Measurements from ENCODE around the gene SLC38A6.
"Not testable (repeated sequence)": the region's sequence is repeated elsewhere in the genome, so short reads cannot be mapped to it uniquely, and the experiment has no call there.

The SLC38A6 gene

DNA sequence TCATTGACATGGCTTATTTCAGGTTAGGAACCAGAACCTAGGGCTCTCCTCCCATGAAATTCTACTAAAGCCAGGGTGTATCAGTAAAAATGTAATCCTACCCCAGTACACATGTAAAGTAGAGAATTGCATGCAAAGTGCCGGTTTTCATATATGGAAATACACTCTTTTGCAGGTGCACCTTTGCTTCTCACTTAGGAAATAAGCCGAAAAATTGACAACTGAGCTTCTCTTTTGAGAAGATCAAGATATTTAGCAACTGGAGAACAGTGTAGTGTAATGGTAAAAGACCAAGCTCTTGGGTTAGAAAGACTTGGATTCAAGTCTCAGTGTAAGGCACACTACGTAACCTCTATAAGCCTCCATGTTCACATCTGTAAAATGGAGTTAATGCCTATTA, 82.4 kb downstream of the SLC38A6 start:
- TF ChIP-seq, protein P1, sequence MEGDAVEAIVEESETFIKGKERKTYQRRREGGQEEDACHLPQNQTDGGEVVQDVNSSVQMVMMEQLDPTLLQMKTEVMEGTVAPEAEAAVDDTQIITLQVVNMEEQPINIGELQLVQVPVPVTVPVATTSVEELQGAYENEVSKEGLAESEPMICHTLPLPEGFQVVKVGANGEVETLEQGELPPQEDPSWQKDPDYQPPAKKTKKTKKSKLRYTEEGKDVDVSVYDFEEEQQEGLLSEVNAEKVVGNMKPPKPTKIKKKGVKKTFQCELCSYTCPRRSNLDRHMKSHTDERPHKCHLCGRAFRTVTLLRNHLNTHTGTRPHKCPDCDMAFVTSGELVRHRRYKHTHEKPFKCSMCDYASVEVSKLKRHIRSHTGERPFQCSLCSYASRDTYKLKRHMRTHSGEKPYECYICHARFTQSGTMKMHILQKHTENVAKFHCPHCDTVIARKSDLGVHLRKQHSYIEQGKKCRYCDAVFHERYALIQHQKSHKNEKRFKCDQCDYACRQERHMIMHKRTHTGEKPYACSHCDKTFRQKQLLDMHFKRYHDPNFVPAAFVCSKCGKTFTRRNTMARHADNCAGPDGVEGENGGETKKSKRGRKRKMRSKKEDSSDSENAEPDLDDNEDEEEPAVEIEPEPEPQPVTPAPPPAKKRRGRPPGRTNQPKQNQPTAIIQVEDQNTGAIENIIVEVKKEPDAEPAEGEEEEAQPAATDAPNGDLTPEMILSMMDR (IDR thresholded peaks at IDR 0.05; ENCODE audit: low read depth, low read length, missing control alignments): no peak
- no peak for DNase-seq (ENCODE audit: low read depth)
- no peak overlapping the region for H3K4me3 ChIP-seq (ENCODE audit: low read depth, low read length)

DNA sequence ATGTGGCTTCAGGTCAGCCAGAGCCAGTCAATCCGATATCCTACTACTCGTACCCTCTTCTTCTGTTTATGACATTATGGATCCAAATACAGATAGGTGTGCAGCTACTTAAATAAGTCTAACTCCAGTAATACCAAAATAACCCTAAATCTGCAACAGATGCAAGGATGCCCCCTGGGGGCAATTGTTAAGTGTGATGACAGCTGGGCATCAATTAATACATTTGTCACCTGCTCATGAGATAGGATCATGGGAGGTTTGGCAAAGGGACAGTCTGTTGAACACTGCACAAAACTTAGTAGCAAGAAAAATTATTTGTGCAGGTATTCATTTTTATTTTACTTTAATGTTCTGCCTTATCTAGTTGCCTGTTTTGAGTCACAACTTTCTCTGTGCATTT, 83.2 kb downstream of the SLC38A6 start:
- TF ChIP-seq, protein P1 (IDR thresholded peaks at IDR 0.05; ENCODE audit: low read depth, low read length, missing control alignments): no peak
- DNase-seq (ENCODE audit: low read depth): no peak
- H3K4me3 ChIP-seq (ENCODE audit: low read depth, low read length): no peak overlapping the region

DNA sequence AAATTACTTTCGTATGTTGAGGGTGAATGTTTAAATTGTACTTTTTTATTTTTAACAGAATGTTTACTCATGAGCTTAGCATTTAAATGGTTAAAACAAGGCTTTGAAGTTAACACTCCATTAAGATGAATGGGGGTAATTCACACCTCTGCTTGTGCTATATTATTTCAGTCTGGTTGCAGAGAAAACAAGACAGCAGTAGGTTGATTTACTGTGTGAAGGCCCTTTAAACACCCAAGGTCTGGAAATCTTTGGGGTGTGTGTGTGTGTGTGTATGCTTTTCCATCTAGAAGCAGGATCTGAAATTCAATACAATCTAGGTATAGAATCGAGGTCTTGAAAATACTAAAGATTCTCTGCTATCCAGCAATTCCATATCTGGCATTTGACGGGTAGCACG, 83.8 kb downstream of the SLC38A6 start:
- TF ChIP-seq, protein P1 (IDR thresholded peaks at IDR 0.05; ENCODE audit: low read depth, low read length, missing control alignments): no peak
- no peak for DNase-seq (ENCODE audit: low read depth)
- no peak overlapping the region for H3K4me3 ChIP-seq (ENCODE audit: low read depth, low read length)

DNA sequence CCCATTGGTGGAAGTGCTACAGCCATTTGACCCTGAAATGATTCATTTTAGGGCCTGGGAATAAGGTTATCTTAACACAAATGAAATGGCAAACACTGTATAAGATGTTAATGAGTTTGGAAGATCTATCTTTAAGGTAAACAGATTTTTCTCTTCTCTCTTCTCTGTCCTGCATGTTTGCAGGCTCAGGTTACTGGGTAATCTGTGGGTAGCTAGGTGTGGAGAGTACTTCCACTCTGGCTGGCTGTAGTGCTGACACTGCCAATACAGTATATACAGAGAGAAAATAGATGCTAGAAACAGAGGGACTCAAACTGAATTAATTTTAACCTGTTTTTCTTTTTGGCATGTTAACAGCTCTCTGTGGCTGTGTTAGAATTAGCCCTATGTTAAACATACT, 84.6 kb downstream of the SLC38A6 start:
- no peak for DNase-seq (ENCODE audit: low read depth)
- TF ChIP-seq, protein P1 (IDR thresholded peaks at IDR 0.05; ENCODE audit: low read depth, low read length, missing control alignments): no peak
- no peak overlapping the region for H3K4me3 ChIP-seq (ENCODE audit: low read depth, low read length)

- not testable (repeated sequence) for DNase-seq (ENCODE audit: low read depth); H3K4me3 ChIP-seq (ENCODE audit: low read depth, low read length)
Observed at GRCh38 chr14:61072442-61072841, 91.4 kb downstream of the SLC38A6 start.

- DNase-seq (ENCODE audit: low read depth): no peak
- TF ChIP-seq, protein P1 (IDR thresholded peaks at IDR 0.05; ENCODE audit: low read depth, low read length, missing control alignments): no peak
- H3K4me3 ChIP-seq (ENCODE audit: low read depth, low read length): no peak overlapping the region
Observed at GRCh38 chr14:61074852-61075251, 93.8 kb downstream of the SLC38A6 start.

- TF ChIP-seq, protein P1 (IDR thresholded peaks at IDR 0.05; ENCODE audit: low read depth, low read length, missing control alignments): no peak
- no peak for DNase-seq (ENCODE audit: low read depth)
- H3K4me3 ChIP-seq (ENCODE audit: low read depth, low read length): no peak overlapping the region
Observed at GRCh38 chr14:61076556-61076955, 95.5 kb downstream of the SLC38A6 start.

DNA sequence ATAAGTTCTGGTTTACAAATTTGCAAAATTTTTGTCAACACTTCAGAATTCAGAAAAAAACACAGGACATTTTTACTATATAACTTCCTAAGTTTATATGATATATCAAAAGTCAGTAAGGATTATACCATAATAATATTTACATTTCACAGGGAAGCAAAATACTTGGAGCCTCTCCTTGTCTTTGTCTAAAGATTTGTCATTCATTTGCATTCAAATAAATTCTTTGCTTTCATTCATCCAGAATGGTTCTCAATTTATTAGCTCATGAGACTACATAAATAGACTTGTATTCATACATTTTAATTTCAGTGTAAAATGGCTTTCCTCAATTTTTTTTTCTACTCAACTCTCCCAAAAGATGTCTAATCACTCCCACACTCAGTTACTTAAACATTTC, 96.4 kb downstream of the SLC38A6 start:
- DNase-seq (ENCODE audit: low read depth): no peak
- no peak overlapping the region for H3K4me3 ChIP-seq (ENCODE audit: low read depth, low read length)
- TF ChIP-seq, protein P1 (IDR thresholded peaks at IDR 0.05; ENCODE audit: low read depth, low read length, missing control alignments): no peak
